ENCODE results near the gene NEK6. TPM values are rescaled to one million over a fixed set of nuclear protein-coding genes. Genes with fewer than 3 reads are reported as not detected.

The NEK6 gene
- polyA plus RNA-seq, 2 of the 4 experiments (the other 2 are of a cell fraction): 26.1 to 33.7 TPM

DNA sequence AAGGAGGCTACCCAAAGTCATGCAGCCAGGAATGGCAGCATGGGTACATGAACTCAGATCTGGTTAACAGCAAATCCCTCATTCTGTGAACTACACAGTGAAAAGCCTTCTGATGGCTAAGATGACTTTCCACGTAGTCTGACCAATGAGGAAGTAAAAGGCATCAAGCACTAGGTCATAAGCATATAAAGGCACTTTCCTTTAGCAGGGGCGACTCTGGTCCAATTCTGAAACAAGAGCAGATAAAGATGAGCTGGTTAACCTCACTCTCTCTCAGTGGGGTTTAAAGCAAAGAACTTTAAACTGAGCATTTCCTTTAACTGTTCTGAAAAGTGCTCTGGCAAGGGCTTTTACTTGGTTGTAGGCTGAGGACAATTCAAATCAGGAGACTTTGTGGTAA is 136.4 kb downstream of the NEK6 start:
- FAIRE-seq (no peak), ATAC-seq (no peak), DNase-seq (ENCODE audit: low read depth in 1 of 2, low spot score in 1 of 2) (no peak)
- peak overlapping the region in 1 of 2 experiments; percentile 84; a peak in 3 of 6 replicates for H3K27ac ChIP-seq
- H3K4me2 ChIP-seq: peak overlapping the region; percentile 23; the same call in 2 of the 3 replicates
- H3K4me1 ChIP-seq: peaks cover 57% of the 10 kb centered on the region
- no peak for TF ChIP-seq RNF2 (IDR thresholded peaks at IDR 0.05; ENCODE audit: borderline replicate concordance, low read depth)
- no peak for TF ChIP-seq NFE2L2 (conservative IDR thresholded peaks at IDR 0.05; ENCODE audit: low read length)
- TF ChIP-seq BHLHE40 (IDR thresholded peaks at IDR 0.05; ENCODE audit: low read depth, low read length): no peak
- no peak for TF ChIP-seq ESRRA (IDR thresholded peaks at IDR 0.05; ENCODE audit: borderline replicate concordance, low read length)
- no peak for TF ChIP-seq HOXA7 (CRISPR knock-in tag; IDR thresholded peaks at IDR 0.05)
- TF ChIP-seq, protein P1, sequence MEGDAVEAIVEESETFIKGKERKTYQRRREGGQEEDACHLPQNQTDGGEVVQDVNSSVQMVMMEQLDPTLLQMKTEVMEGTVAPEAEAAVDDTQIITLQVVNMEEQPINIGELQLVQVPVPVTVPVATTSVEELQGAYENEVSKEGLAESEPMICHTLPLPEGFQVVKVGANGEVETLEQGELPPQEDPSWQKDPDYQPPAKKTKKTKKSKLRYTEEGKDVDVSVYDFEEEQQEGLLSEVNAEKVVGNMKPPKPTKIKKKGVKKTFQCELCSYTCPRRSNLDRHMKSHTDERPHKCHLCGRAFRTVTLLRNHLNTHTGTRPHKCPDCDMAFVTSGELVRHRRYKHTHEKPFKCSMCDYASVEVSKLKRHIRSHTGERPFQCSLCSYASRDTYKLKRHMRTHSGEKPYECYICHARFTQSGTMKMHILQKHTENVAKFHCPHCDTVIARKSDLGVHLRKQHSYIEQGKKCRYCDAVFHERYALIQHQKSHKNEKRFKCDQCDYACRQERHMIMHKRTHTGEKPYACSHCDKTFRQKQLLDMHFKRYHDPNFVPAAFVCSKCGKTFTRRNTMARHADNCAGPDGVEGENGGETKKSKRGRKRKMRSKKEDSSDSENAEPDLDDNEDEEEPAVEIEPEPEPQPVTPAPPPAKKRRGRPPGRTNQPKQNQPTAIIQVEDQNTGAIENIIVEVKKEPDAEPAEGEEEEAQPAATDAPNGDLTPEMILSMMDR (IDR thresholded peaks at IDR 0.05): no peak
- TF ChIP-seq EHF (CRISPR knock-in tag; IDR thresholded peaks at IDR 0.05): no peak
- no peak for TF ChIP-seq FOSL2 (IDR thresholded peaks at IDR 0.05)
- no peak for TF ChIP-seq FOSL2 (CRISPR knock-in tag; IDR thresholded peaks at IDR 0.05)
- TF ChIP-seq HDAC2 (IDR thresholded peaks at IDR 0.05): no peak
- TF ChIP-seq HOXB5 (CRISPR knock-in tag; IDR thresholded peaks at IDR 0.05): no peak
- no peak for TF ChIP-seq PHF8 (IDR thresholded peaks at IDR 0.05; ENCODE audit: borderline replicate concordance, low read depth)
- TF ChIP-seq NR3C1 (IDR thresholded peaks at IDR 0.05): no peak
- TF ChIP-seq CEBPB (IDR thresholded peaks at IDR 0.05): no peak
- no peak for TF ChIP-seq FOXS1 (CRISPR knock-in tag; IDR thresholded peaks at IDR 0.05)
- no peak for TF ChIP-seq POLR2A (IDR thresholded peaks at IDR 0.05; ENCODE audit: low read length)
- TF ChIP-seq, protein P2, sequence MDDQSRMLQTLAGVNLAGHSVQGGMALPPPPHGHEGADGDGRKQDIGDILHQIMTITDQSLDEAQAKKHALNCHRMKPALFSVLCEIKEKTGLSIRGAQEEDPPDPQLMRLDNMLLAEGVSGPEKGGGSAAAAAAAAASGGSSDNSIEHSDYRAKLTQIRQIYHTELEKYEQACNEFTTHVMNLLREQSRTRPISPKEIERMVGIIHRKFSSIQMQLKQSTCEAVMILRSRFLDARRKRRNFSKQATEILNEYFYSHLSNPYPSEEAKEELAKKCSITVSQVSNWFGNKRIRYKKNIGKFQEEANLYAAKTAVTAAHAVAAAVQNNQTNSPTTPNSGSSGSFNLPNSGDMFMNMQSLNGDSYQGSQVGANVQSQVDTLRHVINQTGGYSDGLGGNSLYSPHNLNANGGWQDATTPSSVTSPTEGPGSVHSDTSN (IDR thresholded peaks at IDR 0.05): no peak
- TF ChIP-seq HEYL (CRISPR knock-in tag; IDR thresholded peaks at IDR 0.05): no peak
- no peak overlapping the region for H3K4me3 ChIP-seq
- ChIA-PET POLR2A (interaction anchor here (0.7 kb wide), 1 partner anchor 10 kb away, joined by 3 read pairs; no protein-coding TSS in a partner anchor), CTCF (interaction anchor here (1.0 to 32.7 kb wide), 12 partner anchors 9 to 851 kb away, joined by 3 to 429 read pairs (median 4); partner anchors contain the start of genes NR6A1 and PSMB7)
- WGBS (ENCODE audit: missing lambda C conversion rate): 64% methylated on average over 2 of the region's 2 CpGs
- no peaks in the 10 kb centered on the region for H3K9me3 ChIP-seq

DNA sequence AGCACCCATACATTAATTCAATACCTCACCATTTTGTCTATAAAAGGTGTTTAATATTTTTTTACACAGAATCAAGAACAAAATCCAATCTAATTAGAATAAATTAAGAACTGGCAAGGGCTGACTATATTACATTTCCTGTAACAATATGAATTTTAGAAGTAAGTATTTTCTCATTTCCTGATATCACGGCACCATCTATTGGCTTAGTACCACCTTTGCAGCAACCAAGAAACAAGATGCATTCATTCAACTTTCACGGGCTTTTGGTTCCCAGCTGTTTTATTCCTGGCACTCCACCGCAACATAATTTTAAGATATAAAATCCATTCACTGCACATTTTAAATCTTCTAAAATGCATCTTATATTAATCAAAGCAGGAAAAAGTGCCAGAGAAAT is 136.8 kb downstream of the NEK6 start:
- POLR2A ChIA-PET: interaction anchor here (0.7 kb wide), 1 partner anchor 9 kb away, joined by 3 read pairs; no protein-coding TSS in a partner anchor
- 71% methylated on average over 3 of the region's 3 CpGs for WGBS (ENCODE audit: missing lambda C conversion rate)

More for the DNA sequence above, 136.8 kb downstream of the NEK6 start:
- peak; percentile 49 to 59; a peak in 4 of 5 replicates for TF ChIP-seq RAD21 (conservative IDR thresholded peaks at IDR 0.05 in 1 of 2, IDR thresholded peaks at IDR 0.05 in 1 of 2)
- TF ChIP-seq ZSCAN20 (CRISPR knock-in tag; IDR thresholded peaks at IDR 0.05): no peak
- TF ChIP-seq, protein P1 (IDR thresholded peaks at IDR 0.05): peak; percentile 36; the same call in 2 of the 3 replicates
- Histone ChIP-seq H3K4me2 (peak overlapping the region; percentile 23; the same call in 2 of the 3 replicates), H3K4me1 (peaks cover 53% of the 10 kb centered on the region), H3K27ac (peak overlapping the region in 1 of 2 experiments; percentile 84; a peak in 3 of 6 replicates), H3K4me3 (no peak overlapping the region), H3K9me3 (no peaks in the 10 kb centered on the region)
- CTCF ChIA-PET: interaction anchor here (1.0 to 32.7 kb wide), 11 partner anchors 9 to 852 kb away, joined by 3 to 429 read pairs (median 4); partner anchors contain the start of genes NR6A1 and PSMB7
- ATAC-seq (no peak), DNase-seq (ENCODE audit: low read depth in 1 of 2, low spot score in 1 of 2) (no peak), FAIRE-seq (no peak)
